ENCODE results near the gene BLOC1S5. TPM values are rescaled to one million over a fixed set of nuclear protein-coding genes. Genes with fewer than 3 reads are reported as not detected.
A peak's percentile ranks its signal among the peaks of the same experiment; 100 is the strongest.

The BLOC1S5 gene, protein sequence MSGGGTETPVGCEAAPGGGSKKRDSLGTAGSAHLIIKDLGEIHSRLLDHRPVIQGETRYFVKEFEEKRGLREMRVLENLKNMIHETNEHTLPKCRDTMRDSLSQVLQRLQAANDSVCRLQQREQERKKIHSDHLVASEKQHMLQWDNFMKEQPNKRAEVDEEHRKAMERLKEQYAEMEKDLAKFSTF
- total RNA-seq: 10 to 100 TPM in 2 of 5 donors, 1 to 10 TPM in 2, under 1 TPM in 1; 0.29 to 31.2 (median 5.8) TPM
- 10 to 100 TPM in 1 of 3 donors, 1 to 10 TPM in 2; 3.6 to 11.5 (median 8.5) TPM for polyA plus RNA-seq
- long read RNA-seq, donor 1, transcript BLOC1S5-202 (5 exons, 2,684 nt): major isoform, 8 of 8 reads
- long read RNA-seq, donor 1, partial matches to known transcripts: 0 of 8 reads
- long read RNA-seq, donor 1, other reads (novel, unspliced or antisense): 0 of 8 reads
- long read RNA-seq, donor 2, transcript BLOC1S5-202 (5 exons, 2,684 nt): major isoform, 6 of 6 reads
- long read RNA-seq, donor 2, partial matches to known transcripts: 0 of 6 reads
- long read RNA-seq, donor 2, other reads (novel, unspliced or antisense): 0 of 6 reads
- long read RNA-seq, donor 3, transcript BLOC1S5-202 (5 exons, 2,684 nt): major isoform, 5 of 5 reads
- long read RNA-seq, donor 3, partial matches to known transcripts: 0 of 5 reads
- long read RNA-seq, donor 3, other reads (novel, unspliced or antisense): 0 of 5 reads
- long read RNA-seq, donor 4, partial matches to known transcripts: 0 of 2 reads
- long read RNA-seq, donor 4, other reads (novel, unspliced or antisense): 0 of 2 reads
- long read RNA-seq, donor 5, transcript BLOC1S5-202 (5 exons, 2,684 nt): major isoform, 9 of 9 reads
- long read RNA-seq, donor 5, partial matches to known transcripts: 0 of 9 reads
- long read RNA-seq, donor 5, other reads (novel, unspliced or antisense): 0 of 9 reads
- long read RNA-seq, donor 6, transcript BLOC1S5-202 (5 exons, 2,684 nt): major isoform, 15 of 15 reads
- long read RNA-seq, donor 6, partial matches to known transcripts: 0 of 15 reads
- long read RNA-seq, donor 6, other reads (novel, unspliced or antisense): 0 of 15 reads
- long read RNA-seq, donor 7, transcript BLOC1S5-202 (5 exons, 2,684 nt): major isoform, 9 of 9 reads
- long read RNA-seq, donor 7, partial matches to known transcripts: 0 of 9 reads
- long read RNA-seq, donor 7, other reads (novel, unspliced or antisense): 0 of 9 reads
- long read RNA-seq, donor 8, partial matches to known transcripts: 0 of 5 reads
- long read RNA-seq, donor 8, other reads (novel, unspliced or antisense): 0 of 5 reads
- long read RNA-seq, donor 9, partial matches to known transcripts: 0 of 4 reads
- long read RNA-seq, donor 9, other reads (novel, unspliced or antisense): 0 of 4 reads
- long read RNA-seq, donor 10, transcript BLOC1S5-202 (5 exons, 2,684 nt): major isoform, 5 of 5 reads
- long read RNA-seq, donor 10, partial matches to known transcripts: 0 of 5 reads
- long read RNA-seq, donor 10, other reads (novel, unspliced or antisense): 0 of 5 reads

DNA sequence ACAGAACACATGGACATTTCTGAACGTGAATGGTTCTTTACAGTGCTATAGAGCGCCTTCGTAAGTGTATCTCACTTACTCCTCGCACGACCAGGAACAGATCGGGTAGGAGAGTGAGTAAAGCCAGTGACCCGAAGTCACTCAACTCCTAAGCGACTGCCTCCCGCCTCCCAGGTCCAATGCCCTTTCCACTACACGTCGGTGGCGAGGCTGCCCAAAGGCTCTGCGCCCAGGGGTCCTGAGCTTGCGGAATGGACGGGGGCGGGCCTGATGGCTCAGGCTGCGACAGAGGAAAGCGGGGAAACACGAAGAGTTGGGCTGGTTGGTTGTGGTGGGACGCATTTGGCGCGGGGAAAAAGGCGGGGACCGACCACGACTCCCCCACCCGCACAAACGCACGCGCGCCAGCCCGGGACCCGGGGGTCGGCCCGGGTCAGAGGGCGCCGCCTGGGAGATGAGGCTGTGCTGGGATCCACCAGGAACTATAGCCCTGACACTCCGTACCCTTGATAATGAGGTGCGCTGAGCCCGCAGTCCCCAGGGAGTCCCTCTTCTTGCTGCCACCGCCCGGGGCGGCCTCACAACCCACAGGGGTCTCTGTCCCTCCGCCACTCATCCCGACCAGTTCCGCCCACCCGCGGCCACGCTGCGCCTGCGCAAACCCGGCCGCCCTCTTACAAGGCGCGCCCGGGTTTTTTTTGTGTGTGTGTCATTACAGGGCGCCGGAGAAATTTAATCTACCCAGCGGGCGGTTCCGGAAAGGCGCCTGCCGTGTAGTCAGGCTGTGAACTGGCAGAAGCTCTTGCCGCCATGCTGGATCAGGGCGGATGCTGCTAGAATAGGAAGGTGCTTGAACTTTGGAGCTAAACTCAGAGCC lies at the start of gene BLOC1S5:
Gene BLOC1S5 (minus strand): TSS at position 629 of the 877 bp plus-strand sequence. CDS start 13 bp downstream, at position 616.
- H3K9me3 ChIP-seq: no peaks in the 10 kb centered on the region
- intact Hi-C loops (cut with DNase I; ENCODE audit: low total_unique reads): no loop called here
- peak within 1 kb of the TSS; percentile 82 to 94 (median 87) for H3K4me3 ChIP-seq
- H3K4me1 ChIP-seq: peaks cover 0 to 32% (median 15%) of the 10 kb centered on the region in 4 donors
- DNase-seq: peak; percentile 98 to 99
- H3K27ac ChIP-seq: peak within 1 kb of the TSS; percentile 91 to 95 (median 92)
- TF ChIP-seq, protein P1, sequence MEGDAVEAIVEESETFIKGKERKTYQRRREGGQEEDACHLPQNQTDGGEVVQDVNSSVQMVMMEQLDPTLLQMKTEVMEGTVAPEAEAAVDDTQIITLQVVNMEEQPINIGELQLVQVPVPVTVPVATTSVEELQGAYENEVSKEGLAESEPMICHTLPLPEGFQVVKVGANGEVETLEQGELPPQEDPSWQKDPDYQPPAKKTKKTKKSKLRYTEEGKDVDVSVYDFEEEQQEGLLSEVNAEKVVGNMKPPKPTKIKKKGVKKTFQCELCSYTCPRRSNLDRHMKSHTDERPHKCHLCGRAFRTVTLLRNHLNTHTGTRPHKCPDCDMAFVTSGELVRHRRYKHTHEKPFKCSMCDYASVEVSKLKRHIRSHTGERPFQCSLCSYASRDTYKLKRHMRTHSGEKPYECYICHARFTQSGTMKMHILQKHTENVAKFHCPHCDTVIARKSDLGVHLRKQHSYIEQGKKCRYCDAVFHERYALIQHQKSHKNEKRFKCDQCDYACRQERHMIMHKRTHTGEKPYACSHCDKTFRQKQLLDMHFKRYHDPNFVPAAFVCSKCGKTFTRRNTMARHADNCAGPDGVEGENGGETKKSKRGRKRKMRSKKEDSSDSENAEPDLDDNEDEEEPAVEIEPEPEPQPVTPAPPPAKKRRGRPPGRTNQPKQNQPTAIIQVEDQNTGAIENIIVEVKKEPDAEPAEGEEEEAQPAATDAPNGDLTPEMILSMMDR (IDR thresholded peaks at IDR 0.05): peak in 1 of 7 experiments; percentile 30
- peak; percentile 65 to 96 (median 68) for TF ChIP-seq POLR2AphosphoS5 (IDR thresholded peaks at IDR 0.05)
- TF ChIP-seq EP300 (IDR thresholded peaks at IDR 0.05): no peak
- peaks cover 0 to 25% (median 19%) of the 10 kb centered on the region in 4 donors for H3K36me3 ChIP-seq
- H3K27me3 ChIP-seq: no peaks in the 10 kb centered on the region
- WGBS, 5 donors: 0 to 1% (median 0%) methylated on average over 34 to 64 of the region's 64 CpGs

DNA sequence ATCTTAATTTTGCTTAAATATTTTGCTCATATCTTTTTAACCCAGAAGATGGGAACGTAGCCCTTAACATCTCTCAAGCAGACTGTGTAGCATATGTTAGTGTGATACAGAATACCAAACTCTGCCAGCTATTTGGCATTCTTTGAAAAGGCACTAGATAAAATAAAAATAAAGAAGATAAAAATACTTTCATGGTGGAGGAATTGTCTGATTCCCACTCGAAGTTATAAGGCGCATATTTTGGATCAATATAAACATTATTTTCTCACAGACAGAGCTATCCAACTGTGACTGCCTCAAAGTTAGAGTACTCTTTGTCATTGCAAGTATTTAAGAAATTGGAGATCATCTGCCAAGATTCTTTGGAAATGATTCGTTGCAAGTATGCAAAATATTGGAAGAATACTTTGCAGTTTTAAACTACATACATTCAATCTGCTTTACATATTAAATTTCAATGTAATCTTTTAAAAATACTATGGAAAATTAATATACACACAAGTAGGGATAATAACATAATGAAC lies 49.0 kb upstream of the BLOC1S5 start:
- TF ChIP-seq, protein P1 (IDR thresholded peaks at IDR 0.05): no peak
- TF ChIP-seq POLR2AphosphoS5 (IDR thresholded peaks at IDR 0.05) (no peak), POLR2A (IDR thresholded peaks at IDR 0.05) (no peak), EP300 (IDR thresholded peaks at IDR 0.05) (no peak)
- H3K9me3 ChIP-seq: no peaks in the 10 kb centered on the region
- no peak overlapping the region for H3K4me3 ChIP-seq
- H3K27ac ChIP-seq: no peak overlapping the region
- 60 to 73% (median 71%) methylated on average over 4 of the region's 4 CpGs for WGBS, 5 donors
- intact Hi-C loops (cut with DNase I; ENCODE audit: low total_unique reads): no loop called here
- no peaks in the 10 kb centered on the region for H3K4me1 ChIP-seq
- H3K36me3 ChIP-seq: no peaks in the 10 kb centered on the region
- peaks cover 0 to 2% (median 0%) of the 10 kb centered on the region in 3 donors for H3K27me3 ChIP-seq
- DNase-seq: no peak

DNA sequence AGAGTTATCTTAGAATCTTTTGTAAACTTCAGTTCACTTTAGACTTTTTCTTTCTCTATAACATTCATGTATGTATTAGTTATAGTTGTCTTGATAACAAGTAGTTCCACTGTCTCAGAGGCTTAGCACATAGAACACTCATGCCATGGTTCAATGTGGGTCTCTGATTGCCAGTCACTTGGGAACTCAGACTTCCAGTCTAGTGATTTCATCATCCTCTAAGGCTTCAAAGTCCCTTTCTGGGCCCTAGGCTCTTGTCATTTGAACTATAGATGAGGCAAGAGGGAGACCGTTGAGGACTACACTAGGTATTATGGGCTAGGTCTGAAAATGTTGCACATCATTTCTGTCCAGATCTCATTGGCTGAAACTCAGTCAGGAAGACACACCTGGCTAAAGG lies 46.5 kb upstream of the BLOC1S5 start:
- Histone ChIP-seq H3K36me3 (no peaks in the 10 kb centered on the region), H3K27me3 (peaks cover 0 to 27% (median 0%) of the 10 kb centered on the region in 3 donors), H3K9me3 (no peaks in the 10 kb centered on the region), H3K4me1 (no peaks in the 10 kb centered on the region), H3K27ac (no peak overlapping the region), H3K4me3 (no peak overlapping the region)
- intact Hi-C loops (cut with DNase I; ENCODE audit: low total_unique reads): no loop called here
- no peak for TF ChIP-seq EP300 (IDR thresholded peaks at IDR 0.05)
- no peak for TF ChIP-seq POLR2AphosphoS5 (IDR thresholded peaks at IDR 0.05)
- no peak for TF ChIP-seq POLR2A (IDR thresholded peaks at IDR 0.05)
- TF ChIP-seq, protein P1 (IDR thresholded peaks at IDR 0.05): no peak
- DNase-seq: no peak
- 80 to 96% (median 91%) methylated on average over 1 of the region's 1 CpG for WGBS, 5 donors

All from stomach (tissue), 19 donors.